Activated CD4-positive, CD25-positive, alpha-beta regulatory T cell (primary cell): ENCODE data around the gene GAL3ST2.
A peak's percentile ranks its signal among the peaks of the same experiment; 100 is the strongest.
"Not testable (repeated sequence)": the region's sequence is repeated elsewhere in the genome, so short reads cannot be mapped to it uniquely, and the experiment has no call there.

Source experiments
- DNase-seq, 4 experiments: peaks; one replicate each; lab custom pipeline; 2025; lab: John Stamatoyannopoulos, UW

The GAL3ST2 gene

DNA sequence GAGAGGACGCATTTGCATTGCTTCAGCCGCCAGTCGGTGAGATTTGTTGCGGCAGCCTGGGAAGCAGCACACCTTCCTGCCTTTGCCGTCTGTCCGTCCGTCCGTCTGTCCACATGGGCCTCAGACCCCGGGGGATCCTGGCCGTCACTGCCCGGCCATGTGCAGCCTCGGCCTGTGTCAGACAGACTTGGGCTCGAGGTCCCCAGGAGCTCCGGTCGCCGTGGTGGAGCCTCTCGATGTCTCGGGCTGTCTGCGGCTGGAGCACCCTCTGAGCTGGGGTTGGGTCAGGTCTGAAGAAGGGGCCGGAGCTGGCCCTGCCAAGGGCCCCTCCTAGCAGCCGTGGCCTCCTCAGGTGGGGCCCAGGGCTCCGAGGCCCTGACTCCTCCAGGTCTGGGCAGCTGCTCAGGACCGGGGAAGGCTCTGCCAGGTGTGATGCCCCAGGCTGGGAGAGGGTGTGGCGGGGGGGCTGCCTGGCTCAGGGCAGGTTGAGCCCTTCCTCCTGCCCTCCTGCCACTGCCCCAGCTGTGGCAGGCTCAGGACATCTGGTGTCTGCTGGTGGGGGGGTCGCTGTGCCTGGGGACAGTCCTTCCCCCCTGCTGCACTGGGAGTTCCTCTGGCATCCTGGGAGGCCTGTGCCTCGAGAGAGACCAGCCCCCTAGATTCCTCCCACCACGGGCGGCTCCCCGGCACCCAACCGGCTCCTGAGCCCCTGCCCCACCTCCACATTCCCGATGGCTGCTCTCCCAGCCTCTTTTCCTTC is 44.2 kb downstream of the GAL3ST2 start:
- DNase-seq: no peak

DNA sequence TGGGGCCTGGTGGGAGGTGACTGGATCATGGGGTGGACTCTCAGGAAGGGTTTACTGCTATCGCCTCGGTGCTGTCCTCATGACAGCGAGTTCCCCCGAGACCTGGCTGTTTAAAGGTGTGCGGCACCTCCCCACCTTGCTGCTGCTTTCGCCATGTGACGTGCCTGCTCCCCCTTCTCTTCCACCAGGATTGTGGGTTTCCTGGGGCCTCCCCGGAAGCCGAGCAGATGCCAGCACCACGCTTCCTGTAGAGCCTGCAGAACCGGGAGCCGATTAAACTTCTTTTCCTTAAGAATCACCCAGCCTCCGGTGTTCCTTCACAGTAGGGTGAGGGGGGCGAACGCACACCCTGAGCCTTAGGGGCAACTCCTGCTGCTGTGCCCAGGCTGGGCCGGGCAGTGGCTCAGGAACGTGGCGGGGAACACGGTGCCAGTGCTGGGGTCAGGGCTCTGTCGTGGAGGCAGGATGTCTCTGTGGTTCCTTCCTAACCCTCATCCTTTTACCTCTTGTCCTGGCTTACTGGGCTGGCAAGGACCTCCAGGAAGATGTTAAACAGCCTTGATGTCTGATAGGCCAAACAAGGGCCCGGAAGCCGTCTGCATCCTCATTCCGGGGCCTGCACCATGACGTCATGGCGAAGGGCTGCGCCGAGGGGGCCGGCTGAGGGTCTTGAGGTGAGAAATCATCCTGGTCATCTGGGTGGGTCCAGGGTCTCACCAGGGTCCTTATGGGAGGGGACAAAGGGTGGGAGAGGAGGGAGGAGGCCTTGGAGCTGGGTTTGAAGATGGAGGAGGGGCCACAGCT is 45.0 kb downstream of the GAL3ST2 start:
- no peak for DNase-seq

GRCh38 chr2:241822264-241822623 is 45.6 kb downstream of the GAL3ST2 start:
- no peak for DNase-seq

DNA sequence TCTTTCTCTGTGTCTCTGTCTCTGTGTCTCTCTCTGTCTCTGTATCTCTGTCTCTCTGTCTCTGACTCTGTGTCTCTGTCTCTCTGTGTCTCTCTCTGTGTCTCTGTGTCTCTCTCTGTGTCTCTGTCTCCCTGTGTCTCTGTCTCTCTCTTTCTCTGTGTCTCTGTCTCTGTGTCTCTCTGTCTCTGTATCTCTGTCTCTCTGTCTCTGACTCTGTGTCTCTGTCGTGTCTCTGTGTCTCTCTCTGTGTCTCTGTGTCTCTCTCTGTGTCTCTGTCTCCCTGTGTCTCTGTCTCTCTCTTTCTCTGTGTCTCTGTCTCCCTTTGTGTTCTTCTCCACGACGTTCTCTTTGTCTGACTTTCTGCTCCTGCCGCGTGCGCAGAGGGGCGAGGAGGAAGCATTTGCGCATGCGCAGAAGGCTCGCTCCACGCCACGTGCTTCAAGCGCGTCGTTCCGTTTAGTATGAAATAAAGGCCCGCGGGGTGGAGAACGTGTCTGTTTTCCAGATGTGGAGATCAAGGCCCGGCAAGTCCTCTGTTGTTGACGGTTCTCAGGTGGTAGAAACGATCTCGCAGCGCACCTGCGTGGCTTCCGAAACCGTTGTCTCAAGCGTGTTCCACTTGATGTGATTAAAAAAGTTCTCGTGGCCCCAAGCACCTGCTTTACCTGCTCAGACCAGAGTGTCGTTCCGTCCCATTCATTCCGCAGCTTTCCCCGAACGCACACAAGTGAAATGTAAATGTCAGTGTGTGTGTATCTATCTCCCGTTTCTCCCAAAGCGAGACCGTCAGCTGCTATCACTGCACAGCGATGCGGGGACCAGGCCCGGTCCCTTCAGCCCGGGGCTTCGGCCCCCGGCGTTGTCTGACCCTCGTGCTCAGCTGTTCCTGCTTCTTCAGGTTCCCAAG is 47.2 kb downstream of the GAL3ST2 start:
- not testable (repeated sequence) for DNase-seq

GRCh38 chr2:241827394-241827793 is 50.8 kb downstream of the GAL3ST2 start:
- no peak for DNase-seq

DNA sequence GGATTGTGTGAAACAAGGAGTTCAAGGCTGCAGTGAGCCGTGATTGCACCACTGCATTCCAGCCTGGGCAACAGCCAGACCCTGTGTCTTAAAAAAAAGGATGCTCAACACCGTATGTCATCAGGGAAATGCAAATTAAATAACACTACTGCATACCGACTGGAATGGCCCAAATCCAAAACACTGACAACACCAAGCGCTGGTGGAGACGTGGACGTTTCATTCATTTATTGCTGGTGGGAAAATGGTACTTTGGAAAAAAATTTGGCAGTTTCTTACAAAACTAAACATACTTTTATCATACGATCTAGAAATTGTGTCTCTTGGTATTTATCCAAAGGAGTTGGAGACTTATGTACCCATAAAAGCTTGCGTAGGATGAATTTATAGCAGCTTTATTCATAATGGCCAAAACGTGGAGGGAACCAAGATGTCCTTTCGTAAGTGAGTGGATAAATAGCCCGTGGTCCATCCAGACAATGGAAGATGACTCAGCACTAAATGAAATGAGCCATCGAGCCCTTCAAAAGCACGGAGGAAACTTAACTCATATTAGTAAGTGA is 56.6 kb downstream of the GAL3ST2 start:
- no peak for DNase-seq

GRCh38 chr2:241833756-241834526 is 57.3 kb downstream of the GAL3ST2 start:
- DNase-seq: not testable (repeated sequence)

DNA sequence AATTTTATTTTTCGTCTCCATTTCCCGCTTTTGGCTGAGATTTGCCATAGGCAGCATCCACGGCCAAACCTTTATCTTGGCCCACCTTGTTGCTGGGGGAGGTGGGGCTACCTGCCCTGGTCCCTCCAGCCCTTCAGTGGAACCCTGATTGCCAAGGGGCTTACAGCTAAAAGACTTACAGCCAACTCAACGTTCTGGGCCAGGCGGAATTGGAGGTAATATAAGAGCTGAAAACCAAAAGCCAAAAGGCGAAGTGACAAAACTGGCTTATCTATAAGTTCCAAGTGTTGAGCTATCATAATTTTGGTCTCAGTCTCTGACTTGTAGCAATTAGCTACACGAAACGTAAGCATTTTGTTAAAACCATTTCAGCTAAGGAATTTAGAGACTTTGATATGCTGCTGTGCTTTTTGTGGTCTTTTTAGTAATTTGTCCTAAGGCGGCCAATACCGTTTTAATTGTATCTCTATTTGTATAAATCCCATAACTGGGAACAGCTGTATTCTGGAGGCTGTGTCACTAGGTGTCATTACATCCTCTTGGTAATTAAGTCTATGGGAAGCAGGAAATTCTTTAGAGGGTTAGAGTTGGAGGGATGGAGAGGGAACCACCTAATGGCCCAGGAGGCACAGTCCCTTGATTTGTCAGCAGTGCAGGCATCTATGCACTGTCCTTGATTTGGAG is 58.0 kb downstream of the GAL3ST2 start:
- no peak for DNase-seq

DNA sequence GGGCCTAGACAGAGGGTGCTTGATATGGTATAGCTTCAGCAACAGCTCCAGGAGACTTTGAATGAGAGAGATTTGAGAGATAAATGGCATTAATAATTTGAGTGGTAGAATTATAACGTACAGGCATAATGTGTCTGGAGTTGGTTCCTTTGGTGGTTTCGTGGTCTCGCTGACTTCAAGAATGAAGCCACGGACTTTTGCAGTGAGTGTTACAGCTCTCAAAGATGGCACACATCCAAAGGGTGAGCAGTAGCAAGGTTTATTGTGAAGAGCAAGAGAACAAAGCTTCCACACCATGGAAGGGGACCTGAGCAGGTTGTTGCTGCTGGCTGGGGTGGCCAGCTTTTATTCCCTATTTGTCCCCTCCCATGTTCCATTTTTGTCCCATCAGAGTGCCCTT is 59.0 kb downstream of the GAL3ST2 start:
- DNase-seq: no peak

GRCh38 chr2:241836292-241836691 is 59.7 kb downstream of the GAL3ST2 start:
- DNase-seq: no peak

DNA sequence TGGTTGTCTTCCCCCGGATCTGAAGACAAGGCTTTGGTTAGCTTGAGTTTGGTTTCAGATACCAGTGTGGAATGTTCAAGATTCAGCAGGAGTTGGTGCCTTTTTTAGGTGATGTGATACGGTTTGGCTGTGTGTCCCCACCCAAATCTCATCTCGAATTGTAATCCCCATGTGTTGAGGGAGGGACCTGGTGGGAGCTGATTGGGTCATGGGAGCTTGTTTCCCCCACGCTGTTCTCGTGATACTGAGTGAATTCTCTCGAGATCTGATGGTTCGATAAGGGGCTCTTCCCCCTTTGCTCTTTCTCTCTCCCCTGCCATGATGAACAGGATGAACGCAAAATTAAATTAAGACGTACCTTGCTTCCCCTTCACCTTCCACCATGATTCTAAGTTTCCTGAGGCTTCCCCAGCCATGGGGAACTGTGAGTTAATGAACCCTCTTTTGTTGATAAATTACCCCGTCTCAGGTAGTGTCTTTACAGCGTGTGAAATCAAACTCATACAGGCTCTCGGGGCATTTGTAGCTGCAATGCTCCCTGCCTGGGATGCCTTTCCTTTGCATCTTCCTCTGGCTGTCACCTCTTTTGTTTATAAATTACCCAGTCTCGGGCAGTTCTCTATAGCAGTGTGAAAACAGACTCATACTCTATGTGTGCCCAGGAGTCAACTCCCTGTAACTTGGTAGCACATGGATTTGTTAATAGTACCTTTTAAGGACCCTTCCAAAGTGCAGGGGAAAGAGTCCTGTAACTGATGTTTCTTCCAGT is 60.8 kb downstream of the GAL3ST2 start:
- no peak for DNase-seq

DNA sequence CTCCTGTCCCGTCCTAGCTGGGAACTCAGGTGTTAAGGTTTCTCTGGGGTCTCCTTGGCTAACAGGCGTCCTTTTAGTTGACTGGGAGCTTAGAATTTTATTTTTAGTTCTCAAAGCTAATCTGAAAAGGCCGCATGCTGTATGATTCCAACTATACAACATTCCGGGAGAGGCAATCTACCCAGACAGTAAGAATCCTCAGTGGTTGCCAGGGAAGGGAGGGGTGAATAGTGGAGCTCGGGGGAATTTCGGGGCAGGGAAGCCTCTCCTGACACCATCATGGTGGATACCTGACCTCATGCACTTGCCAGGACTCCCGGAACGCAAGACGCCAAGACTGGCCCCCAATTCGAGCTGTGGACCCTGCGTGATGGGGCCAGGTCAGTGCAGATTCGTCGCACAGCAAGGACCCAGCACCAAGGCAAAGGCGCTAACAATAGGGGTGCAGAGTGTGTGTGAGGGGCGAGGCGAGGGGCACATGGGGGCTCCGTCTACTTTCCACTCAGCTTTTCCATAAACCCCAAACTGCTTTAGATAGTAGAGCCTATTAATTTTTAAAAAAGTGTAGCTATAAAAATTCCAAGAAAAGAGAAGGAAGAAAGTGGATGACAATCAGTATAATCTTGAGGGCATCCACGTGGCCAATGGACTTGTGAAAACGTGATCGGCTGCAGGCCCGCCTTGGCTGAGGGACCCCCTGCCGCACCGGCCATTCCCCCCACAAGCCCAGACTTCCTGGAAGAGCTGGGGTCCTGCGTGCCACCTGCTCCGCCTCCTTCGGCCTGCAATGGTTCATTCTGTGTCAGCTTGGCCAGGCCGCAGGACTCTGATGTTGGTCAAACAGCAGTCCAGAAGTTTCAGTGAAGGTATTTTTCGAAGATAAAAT is 64.8 kb downstream of the GAL3ST2 start:
- DNase-seq: no peak

GRCh38 chr2:241842067-241842415 is 65.4 kb downstream of the GAL3ST2 start:
- no peak for DNase-seq

GRCh38 chr2:241842620-241843211 is 66.1 kb downstream of the GAL3ST2 start:
- no peak for DNase-seq

DNA sequence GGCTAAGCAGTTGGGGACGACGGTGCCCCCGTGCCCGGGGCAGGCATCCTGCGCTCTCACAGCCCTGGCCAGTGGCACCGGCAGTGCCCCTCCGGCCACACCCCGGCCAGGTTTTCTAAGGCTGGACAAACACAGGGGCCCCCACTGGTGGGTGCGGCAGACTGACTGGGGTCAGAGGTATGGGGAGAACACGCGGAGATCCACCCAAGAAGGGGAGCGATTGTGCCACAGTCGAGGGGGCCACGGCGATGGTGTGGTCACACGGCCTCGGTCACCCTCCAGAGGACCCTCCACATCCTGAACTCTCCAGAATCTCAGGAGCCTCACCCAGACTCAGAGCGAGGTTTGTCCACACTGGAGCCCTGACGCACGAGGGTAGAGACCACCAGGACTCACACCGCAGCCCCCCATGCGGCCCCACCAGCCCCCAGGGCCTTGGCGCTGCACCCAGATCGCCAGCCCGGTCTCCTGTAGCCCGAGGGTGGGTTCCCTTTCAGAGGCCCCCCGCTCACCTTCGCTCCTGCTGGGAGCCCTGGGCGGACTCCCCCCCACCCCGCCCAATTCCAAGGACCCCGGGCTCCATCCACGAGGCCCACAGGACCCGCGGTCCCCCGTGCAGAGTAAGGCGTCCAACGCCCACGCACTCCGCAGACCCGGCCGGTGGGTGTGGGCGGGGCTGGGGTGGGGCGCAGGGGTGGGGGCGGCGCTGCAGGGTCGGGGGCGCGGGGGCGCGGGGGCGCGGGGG is 66.9 kb downstream of the GAL3ST2 start:
- no peak for DNase-seq

GRCh38 chr2:241844066-241844728 is 67.6 kb downstream of the GAL3ST2 start:
- DNase-seq: peak; percentile 42 to 66 (median 50)
